Left ventricle myocardium inferior (tissue), 1 donor: ENCODE results near the gene ABCA7. TPM values are rescaled to one million over a fixed set of nuclear protein-coding genes. Genes with fewer than 3 reads are reported as not detected.

ENCODE experiments used
- DNase-seq: peaks from one replicate; pipeline ENCODE4 v3.0.0-alpha.2; 2020
- H3K27ac ChIP-seq: fragments of 200-600 bp; replicated peaks from 2 replicates; pipeline ENCODE4 v1.8.0; 2021
- H3K27me3 ChIP-seq: fragments of 200-600 bp; 2 replicates; pipeline ENCODE4 v1.8.0; 2021; ENCODE audit warnings: low read depth
- H3K36me3 ChIP-seq: fragments of 200-600 bp; 2 replicates; pipeline ENCODE4 v1.8.0; 2021
- H3K4me1 ChIP-seq: fragments of 200-600 bp; 2 replicates; pipeline ENCODE4 v1.8.0; 2021
- H3K4me3 ChIP-seq: fragments of 200-600 bp; 2 replicates; pipeline ENCODE4 v1.8.0; 2021; ENCODE audit warnings: mild to moderate bottlenecking, moderate library complexity
- H3K9me3 ChIP-seq: fragments of 200-600 bp; replicated peaks from 2 replicates; pipeline ENCODE4 v1.8.0; 2021
- intact Hi-C: fragments of 100-400 bp; cut with micrococcal nuclease; formaldehyde crosslinking; loops from one replicate; pipeline ENCODE4 v1.11.0; 2022
- total RNA-seq: library from RNA; stranded (reverse); fragmentation: NEBNext Ultra II Directional; extraction: Animal tissue kit (Norgen Biotek cat#: 25700); gene quantifications from one replicate; pipeline ENCODE4 v1.2.1, GENCODE V29; 2021
- TF ChIP-seq, protein P1 (sequence below): fragments of 200-600 bp; IDR thresholded peaks from 2 replicates; pipeline ENCODE4 v1.8.0; 2021; ENCODE audit warnings: antibody characterized with exemption, mild to moderate bottlenecking, borderline replicate concordance
- donor health status: DM: no; HTN: yes; CAD: no; lungs with severe emphysema.

ABCA7 gene
- total RNA-seq, 1 donor from 2014 or later: 9.3 TPM

DNA sequence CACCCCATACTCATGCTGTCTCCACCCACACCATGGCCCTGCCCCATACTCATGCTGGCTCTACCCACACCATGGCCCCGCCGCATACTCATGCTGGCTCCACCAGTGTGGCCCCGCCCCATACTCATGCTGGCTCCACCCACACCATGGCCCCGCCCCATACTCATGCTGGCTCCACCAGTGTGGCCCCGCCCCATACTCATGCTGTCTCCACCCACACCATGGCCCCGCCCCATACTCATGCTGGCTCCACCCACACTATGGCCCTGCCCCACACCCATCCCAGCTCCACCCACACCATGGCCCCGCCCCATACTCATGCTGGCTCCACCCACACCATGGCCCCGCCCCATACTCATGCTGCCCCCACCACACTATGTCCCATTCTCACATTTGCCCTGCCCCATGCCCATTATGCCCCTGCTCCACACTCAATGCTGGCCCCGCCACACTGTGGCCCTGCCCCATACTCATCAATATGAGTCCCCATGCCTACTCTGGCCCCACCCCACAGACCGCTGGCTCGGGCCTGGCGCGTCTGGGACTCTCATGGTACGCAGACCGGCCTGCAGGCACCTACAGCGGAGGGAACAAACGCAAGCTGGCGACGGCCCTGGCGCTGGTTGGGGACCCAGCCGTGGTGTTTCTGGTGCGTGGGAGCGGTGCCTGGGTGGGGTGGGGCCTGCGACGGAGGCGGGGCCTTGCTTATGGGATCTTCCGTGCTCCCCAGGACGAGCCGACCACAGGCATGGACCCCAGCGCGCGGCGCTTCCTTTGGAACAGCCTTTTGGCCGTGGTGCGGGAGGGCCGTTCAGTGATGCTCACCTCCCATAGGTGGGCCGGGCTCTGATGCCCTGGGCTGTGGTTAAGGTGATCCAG lies 23.4 kb downstream of the ABCA7 start:
- H3K27me3 ChIP-seq: peaks cover 34% of the 10 kb centered on the region
- peaks cover 16% of the 10 kb centered on the region for H3K36me3 ChIP-seq
- TF ChIP-seq, protein P1, sequence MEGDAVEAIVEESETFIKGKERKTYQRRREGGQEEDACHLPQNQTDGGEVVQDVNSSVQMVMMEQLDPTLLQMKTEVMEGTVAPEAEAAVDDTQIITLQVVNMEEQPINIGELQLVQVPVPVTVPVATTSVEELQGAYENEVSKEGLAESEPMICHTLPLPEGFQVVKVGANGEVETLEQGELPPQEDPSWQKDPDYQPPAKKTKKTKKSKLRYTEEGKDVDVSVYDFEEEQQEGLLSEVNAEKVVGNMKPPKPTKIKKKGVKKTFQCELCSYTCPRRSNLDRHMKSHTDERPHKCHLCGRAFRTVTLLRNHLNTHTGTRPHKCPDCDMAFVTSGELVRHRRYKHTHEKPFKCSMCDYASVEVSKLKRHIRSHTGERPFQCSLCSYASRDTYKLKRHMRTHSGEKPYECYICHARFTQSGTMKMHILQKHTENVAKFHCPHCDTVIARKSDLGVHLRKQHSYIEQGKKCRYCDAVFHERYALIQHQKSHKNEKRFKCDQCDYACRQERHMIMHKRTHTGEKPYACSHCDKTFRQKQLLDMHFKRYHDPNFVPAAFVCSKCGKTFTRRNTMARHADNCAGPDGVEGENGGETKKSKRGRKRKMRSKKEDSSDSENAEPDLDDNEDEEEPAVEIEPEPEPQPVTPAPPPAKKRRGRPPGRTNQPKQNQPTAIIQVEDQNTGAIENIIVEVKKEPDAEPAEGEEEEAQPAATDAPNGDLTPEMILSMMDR: no peak
- H3K4me1 ChIP-seq: peaks cover 35% of the 10 kb centered on the region
- peaks cover 20% of the 10 kb centered on the region for H3K9me3 ChIP-seq
- no peak for DNase-seq
- intact Hi-C loops: no loop called here
- H3K4me3 ChIP-seq: no peak overlapping the region
- no peak overlapping the region for H3K27ac ChIP-seq

DNA sequence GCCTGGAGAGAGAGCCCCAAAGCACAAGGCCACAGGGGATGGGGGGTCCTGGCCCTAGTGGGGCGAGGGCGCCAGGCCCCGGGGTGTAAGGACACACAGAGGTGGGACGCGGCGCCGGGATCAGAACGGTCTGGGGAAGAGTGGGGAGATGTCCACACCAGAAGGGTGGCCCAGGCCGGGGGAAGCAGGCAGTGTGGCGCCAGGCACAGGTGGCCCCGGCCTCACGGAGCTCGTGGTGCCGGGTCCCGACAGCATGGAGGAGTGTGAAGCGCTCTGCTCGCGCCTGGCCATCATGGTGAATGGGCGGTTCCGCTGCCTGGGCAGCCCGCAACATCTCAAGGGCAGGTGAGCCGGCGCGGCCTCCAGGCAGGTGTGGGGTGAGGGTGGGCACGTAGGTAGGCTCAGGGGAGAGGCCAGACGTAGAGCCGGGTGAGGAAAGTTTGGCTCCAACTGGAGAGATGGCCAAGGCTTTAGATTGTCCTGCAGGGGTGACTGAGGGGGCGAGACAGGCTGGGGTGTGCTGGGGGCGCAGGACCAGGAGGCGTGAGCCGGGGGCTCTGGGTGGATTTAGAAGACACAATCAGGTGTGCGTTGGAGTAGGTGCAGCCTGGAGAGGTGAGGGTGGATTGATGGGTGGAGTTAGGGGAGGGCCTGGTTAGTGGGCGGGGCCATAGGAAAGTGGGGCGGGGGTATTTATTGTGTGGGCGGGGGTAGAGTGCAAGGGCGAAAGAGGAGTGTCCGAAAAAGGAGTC lies 24.2 kb downstream of the ABCA7 start:
- Histone ChIP-seq H3K27ac (no peak overlapping the region), H3K4me3 (no peak overlapping the region), H3K36me3 (peaks cover 8% of the 10 kb centered on the region), H3K27me3 (peaks cover 42% of the 10 kb centered on the region), H3K9me3 (peaks cover 12% of the 10 kb centered on the region), H3K4me1 (peaks cover 38% of the 10 kb centered on the region)
- intact Hi-C loops: no loop called here
- DNase-seq: no peak
- TF ChIP-seq, protein P1: no peak

GRCh38 chr19:1064661-1065605 lies 25.0 kb downstream of the ABCA7 start:
- TF ChIP-seq, protein P1: peak; percentile 82
- peak; percentile 66 for DNase-seq
- H3K27me3 ChIP-seq: peaks cover 50% of the 10 kb centered on the region
- peaks cover 45% of the 10 kb centered on the region for H3K4me1 ChIP-seq
- H3K9me3 ChIP-seq: peaks cover 4% of the 10 kb centered on the region
- peaks cover under 1% of the 10 kb centered on the region for H3K36me3 ChIP-seq
- no peak overlapping the region for H3K4me3 ChIP-seq
- intact Hi-C loops: no loop called here
- H3K27ac ChIP-seq: no peak overlapping the region

DNA sequence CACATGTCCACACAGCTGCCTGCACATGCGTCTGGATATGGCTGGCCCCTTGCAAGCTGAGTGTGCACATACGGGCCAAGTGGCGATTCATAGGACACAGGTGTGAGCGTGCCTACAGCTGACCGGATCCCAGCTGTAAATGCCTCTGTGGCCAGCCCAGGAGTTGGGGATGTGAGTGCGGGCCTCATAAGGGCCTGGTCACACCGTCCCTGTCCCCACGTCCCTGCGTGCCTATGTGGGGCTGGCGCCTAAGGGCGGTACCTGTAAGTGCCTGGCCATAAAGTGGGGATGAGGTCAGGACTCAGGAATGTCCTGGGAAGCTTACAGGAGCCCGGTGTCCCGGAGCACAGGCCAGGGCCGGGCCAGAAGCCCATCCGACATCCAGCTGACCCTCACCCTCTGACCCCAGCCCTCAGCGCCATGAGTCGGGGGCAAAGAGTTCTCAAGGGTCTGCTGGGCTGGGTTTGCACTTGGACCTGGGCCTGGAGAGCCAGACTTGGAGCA lies 25.8 kb downstream of the ABCA7 start:
- Histone ChIP-seq H3K4me1 (peaks cover 48% of the 10 kb centered on the region), H3K27ac (no peak overlapping the region), H3K4me3 (no peak overlapping the region), H3K9me3 (no peaks in the 10 kb centered on the region), H3K27me3 (peaks cover 58% of the 10 kb centered on the region), H3K36me3 (no peaks in the 10 kb centered on the region)
- intact Hi-C loops: no loop called here
- DNase-seq: no peak
- TF ChIP-seq, protein P1: no peak
